HL-60 (cell line): ENCODE results near the gene SPAAR.

Experiments
- CTCF ChIP-seq: IDR thresholded peaks from one replicate; pipeline ENCODE4 v1.5.1; 2011; ENCODE audit warnings: low read length, control low read depth, inconsistent platforms; ENCODE audit not compliant: insufficient read depth
- GABPA ChIP-seq: IDR thresholded peaks from 2 replicates; pipeline ENCODE4 v1.6.1; 2012; ENCODE audit warnings: low read depth
- POLR2AphosphoS5 ChIP-seq: IDR thresholded peaks from 2 replicates; pipeline ENCODE4 v1.6.1; 2012; ENCODE audit warnings: low read depth

GRCh38 chr9:35944173-35944572 is 34.9 kb downstream of the SPAAR start:
- TF ChIP-seq CTCF (no peak), GABPA (no peak), POLR2AphosphoS5 (no peak)
